NCI-H226 (cell line): ENCODE measurements around the gene WDR1.

Experiments
- DNase-seq: peaks from one replicate; pipeline ENCODE4 v3.0.0-alpha.2; 2015

WDR1 gene

DNA sequence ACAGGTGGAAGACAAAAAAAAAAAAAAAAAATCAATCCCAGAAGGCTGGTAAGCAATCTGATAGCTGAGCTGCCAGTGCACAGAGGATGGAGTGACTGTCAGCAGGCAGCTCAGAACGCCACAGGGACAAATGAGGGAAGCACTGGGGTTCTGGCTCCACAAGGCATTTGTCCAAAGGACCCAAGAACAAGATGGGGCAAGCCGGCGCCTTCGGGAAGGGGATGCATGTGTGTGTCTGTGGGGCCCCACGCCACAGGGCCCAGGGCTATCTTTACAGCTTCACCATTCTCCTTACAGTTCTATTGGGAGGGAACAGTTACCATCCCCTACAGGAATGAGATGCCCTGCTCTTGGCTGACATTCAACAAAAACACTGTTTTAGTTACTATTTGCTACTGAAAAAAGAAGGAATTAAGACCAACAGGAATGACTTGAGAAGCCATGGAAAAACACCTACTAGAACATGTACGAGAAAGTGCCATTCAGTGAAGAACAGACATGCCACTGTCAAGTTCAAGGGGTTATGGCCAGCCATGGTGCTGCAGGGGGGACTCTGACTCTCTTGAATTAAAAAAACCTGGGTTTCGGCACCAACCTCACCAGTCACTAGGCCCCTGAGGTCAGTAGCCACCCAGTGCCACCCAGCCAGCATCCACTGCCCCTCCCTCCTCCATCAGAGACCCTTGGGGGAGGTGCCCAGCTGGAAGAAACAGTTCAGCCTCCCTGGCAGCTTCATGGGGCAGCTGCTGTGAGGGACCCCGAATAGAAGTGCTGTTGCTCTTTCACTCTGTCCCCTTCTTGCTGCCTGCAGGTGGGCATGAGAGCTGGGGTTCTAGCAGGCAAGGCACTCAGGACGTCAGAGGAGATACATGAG is 18.5 kb downstream of the WDR1 start:
- no peak for DNase-seq

GRCh38 chr4:10096978-10097335 is 19.6 kb downstream of the WDR1 start:
- no peak for DNase-seq

GRCh38 chr4:10096201-10096977 is 20.2 kb downstream of the WDR1 start:
- DNase-seq: peak; percentile 90

DNA sequence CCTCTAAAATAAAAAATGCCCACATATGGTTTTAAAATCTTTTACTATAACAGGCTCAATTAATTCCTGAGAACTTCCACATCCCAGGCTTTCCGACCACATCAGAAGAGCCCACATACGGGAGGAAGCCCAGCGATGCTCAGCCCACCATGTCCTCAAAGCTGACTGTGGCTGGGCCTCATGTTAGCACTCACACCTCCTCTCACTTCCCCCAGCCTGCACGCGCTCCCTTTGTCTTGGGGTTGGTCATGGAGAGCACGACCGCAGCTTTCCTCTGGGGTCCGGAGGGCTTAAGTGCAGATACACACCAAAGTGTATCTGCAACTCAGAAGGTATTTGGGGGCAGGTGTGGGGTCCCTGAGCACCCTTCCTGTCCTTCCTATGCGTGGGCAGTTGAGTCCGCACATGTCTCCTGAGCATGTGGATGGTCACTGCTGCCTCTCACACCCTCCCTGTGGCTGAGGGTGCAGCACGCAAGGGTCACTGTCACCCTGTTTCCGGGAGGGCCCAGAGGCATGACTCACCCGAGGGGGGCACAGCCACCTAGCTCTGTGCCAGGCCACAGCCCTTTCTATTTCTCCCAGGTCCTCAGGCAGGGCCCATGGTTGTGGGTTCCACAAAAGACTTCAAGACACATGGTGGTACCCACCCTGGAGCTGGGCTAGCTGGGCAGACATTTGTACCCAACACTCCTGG is 21.2 kb downstream of the WDR1 start:
- DNase-seq: no peak

GRCh38 chr4:10094841-10095240 is 21.8 kb downstream of the WDR1 start:
- no peak for DNase-seq

DNA sequence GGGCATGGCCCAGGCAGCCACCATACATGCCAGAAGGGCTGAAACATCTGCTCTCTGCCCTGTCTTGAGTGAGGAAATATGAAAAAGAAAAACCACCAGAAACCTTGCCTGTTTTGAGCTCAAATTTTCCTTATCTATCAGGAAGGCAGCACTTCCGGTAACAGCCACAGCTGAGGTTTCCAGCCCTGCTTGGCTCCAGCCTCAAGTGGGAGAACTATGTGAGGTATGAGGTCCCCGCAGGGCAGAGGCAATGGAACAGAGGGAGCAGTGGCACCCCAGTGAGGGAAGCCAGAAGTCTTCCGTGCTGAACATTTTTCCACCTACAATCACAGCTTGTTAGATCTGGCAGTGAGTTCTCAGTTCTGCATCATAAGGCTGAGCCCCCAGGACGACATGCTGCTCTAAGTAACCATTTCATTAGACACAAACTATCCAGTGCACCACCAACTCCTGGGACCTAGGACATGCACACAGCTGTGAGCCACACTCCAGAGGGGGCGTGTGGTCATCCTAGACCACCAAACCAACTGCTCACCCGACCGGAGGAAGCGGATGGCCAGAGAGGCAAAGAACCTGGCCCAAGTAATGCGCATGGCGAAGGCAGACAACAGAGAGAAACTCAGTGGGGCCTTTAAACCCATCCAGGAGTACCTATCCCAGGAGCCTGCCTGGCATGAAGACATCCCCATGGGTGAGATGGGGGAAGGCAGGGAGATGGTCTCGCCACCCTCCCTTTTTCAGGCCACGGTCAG is 22.6 kb downstream of the WDR1 start:
- peak; percentile 93 for DNase-seq

DNA sequence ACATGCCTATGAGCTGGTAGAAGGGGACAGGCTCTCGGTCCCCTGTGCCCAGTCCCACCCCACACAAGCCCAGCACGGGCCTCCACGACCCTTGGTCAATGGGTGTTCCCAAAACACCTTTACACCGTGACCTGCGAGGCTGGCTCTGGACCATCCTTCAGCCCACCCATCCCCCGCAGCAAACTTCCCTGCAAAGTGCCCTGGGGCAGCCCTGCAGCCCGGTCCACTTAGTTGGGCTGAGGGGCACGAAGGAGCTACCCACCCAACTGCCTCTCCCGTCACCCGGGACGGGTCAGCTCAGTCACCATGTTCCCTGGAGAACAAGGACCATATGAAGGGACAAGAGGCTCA is 23.4 kb downstream of the WDR1 start:
- no peak for DNase-seq

DNA sequence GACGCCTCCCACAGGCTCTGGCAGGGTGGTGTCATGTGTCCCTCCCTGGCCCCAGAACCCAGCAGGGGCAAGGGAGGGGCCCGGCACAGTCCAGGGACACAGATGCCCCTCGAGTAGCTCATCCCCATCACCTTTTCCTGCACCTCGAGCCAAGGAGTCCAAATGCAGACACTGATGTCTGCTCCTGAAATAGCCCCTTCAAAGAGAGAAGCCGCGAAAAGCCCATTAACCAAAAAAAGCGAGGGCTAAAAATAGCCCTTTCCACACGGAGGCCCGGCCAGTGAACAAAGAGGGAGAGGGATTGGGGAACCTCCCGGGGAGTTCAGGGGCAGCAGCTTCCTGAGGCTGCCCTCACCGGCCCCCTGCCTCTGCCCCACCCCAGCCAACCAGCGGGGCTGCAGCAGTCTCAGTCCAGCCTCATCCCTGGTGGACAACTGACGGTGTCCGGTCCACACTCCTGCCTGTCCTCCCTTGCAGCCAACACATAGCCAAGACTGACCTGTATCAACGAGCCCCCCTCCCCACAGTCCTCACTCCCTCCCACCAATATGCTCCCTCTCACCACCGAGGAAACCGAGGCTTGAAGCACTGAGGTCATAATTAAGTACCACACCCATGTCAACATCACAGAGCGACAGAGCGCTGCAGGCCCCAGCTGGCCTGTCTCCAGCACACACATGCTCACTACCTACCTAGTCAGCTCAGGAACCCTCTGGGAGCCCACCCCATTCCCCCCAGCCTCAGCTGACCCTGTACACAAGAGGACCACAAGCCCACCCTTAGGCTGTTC is 23.9 kb downstream of the WDR1 start:
- DNase-seq: no peak

- no peak for DNase-seq
Observed at GRCh38 chr4:10091531-10092181, 24.9 kb downstream of the WDR1 start.

GRCh38 chr4:10090467-10091250 is 25.9 kb downstream of the WDR1 start:
- DNase-seq: no peak

- DNase-seq: no peak
Observed at GRCh38 chr4:10089346-10089745, 27.3 kb downstream of the WDR1 start.

DNA sequence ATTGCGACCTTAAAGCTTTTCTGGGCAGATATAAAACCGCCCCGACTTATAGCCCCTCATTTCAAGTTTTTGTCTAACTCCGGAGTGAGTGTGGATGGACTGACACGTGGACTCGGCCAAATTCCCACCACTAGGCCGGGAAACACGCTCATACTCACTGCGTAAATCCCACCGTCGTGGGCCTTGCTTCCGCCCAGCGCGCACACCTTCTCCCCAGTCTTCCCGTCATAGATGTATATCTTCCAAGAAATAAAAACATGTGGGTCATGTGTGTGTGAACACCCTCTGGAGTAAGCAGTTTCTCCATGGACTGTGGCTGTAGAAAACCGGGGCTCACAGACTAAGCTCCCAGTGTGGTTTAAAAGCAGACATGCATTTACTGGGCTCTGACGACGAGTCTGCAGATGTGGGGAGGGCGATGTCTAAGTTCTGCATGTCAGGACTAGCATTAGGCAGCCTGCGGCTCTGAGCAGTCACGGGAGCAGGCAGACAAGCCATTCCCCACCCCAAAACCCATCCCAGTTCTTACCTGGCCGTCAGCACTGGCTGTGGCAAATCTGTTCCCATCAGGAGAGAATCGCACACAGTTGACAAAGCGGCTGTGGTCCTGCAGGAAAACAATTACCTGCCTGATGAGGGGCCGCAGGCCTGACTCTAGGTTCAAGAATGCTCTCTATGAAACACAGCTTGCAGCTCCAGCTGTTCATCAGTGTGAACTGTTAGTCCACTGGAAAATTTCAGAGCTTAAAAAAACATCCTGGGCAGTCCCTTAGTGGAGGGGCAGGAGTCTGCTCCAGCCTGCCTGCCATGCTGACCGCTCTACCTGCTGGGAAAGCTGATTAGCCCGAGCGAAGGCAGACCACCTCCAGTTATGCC is 28.2 kb downstream of the WDR1 start:
- DNase-seq: no peak

DNA sequence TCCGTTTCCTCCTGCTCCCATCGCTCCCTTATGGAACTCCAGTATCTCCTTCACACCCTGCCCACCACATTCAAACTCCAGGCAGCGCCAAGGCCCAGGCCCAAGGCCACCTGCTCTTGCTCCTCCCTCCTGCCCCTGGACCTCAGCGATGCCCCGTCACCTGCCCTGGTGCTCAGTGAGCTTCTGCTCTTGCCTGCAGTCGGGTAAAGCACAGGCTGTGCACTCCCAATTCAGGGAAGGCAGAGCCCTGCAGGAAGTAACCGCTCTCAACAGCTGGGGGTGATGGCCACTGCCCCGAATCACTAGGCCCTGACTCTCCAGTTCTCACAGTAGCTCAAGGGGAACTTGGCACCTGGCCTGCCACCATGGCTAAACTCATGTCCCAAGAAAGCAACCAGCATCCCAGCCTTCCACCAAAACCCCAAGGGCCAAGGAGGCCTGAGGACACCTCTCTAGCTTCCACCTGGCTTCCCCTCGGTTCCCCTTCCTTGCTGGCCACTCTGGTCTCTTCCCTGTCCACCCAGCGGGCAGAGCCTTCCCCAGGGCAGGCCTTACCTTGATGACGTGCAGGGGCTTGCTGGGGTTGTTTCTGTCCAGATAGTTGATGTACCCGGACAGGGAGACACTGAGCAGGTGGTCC is 29.3 kb downstream of the WDR1 start:
- no peak for DNase-seq

DNA sequence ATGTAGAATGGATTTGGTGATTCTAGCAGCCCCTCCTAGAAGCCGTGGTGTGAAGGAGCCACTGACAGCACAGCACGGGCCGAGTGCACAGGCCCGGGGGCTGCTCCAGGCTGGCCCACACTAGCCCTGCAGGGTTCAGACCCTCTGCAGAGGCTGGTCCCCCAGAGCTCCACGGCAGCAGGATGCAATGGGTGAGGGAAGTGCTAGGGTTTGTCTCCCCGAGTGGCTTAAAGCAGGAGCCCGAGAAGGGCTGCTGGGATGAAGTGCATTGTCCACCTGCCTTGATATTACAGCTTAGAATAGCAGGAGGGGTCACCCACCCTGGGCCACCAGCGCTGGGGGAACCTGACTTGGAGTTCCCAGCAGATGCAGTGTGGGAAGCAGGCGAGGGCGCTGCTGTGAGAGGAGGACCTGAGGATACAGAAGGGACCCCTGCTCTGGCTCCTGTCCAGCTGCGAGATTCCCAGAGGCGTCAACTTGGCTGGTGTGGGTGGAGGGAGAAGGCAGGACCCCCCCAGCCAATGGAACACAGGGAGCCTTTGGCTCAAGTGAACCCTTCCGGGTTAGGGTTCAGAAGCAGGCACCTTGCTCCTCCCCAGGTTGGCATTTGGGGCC is 30.0 kb downstream of the WDR1 start:
- no peak for DNase-seq

DNA sequence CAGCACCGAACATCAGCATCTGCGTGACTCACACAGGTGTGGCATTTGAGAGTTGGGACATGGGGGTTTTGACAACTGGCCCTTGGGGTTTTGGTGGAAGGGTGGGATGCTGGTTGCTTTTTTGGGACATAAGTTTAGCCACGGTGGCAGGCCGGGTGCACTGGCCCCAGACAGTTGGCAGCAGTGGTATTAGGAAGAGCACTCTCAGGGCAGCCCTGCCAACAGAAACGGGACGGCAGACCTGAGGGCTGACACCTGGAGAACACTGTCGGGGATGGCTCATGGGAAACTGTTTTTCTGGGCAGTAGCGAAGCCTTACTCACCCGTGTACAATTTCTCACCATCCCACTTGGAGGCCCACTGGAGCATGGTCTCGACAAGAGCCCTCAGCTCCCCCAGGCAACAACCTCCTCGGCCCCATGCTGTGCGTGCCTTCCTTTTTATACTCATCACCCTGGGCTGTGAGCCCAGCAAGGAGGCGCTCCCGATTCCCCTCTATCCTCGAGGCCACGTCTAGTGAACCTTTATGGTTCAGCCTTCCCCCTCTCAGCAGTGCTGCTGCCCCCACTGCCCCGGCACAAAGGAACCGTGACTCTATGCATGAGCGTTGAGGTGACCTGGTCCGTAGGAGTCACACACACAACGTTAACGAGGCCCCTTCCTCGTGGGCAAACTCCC is 30.6 kb downstream of the WDR1 start:
- no peak for DNase-seq

DNA sequence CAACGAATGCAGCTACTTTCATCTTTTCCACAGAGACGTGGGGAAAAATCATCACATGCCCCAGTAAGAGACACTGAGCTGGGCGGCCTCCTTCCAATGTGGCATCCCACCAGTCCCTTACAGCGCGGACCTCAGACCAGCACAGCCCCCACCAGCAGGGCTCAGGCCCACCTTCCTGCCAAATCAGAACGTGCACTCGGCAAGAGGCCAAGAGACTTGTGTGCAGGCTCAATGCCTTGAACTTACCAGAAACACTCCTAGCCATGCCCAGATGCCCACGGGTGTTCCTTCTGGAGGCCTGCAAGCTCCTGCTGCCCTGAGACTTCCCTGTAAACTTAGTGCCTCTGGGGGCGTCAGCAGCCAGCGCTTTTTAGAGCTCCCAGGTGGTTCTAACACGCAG is 31.2 kb downstream of the WDR1 start:
- no peak for DNase-seq

DNA sequence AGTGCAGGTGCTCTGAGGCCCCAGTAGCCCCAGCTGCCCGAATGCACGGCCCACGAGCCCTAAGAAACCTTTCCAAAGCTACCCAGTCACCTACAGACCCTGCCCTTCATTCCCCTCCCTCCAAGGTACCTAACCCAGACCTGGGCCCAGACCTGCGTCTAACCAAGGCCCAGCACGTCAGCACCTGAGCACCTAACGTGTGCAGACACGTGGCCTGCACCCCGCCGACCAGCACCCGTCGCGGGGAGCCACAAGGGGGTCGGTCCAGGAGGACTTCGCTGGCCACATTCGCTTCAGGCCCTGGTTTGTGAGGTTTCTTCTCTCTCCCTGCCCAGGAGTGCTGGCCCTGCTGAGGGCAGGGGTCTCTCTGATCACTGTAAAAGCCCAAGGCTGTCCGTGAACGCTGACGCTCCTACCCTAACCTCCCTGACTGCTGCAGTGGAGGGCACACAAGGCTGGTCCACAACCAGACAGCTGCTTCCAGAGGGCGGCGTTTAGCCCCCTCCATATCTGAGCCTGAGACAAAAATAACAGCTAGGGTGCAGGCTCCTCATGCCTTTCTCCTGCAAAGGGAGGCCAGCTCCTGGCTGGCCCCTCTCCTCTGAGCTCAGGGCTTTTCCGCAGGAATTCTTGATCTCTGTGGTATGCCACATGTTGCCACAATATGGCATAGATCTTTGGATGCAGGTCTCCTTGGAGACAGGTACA is 31.8 kb downstream of the WDR1 start:
- no peak for DNase-seq
